T47D (cell line): ENCODE results near the gene FAM114A2.
A peak's percentile ranks its signal among the peaks of the same experiment; 100 is the strongest.

Source experiments
- DNase-seq, 2 experiments: peaks; one replicate each; pipeline versions ENCODE4 v3.0.0 to v3.0.0-alpha.2; 2011 to 2012; ENCODE audit warnings: low read depth in 1 of 2, low spot score in 1 of 2
- JUND ChIP-seq: IDR thresholded peaks from 2 replicates; pipeline ENCODE4 v1.6.1; 2012; ENCODE audit warnings: low read depth
- in situ Hi-C: cut with HindIII; loops from 2 replicates; pipeline ENCODE4 v1.10.0; 2016; ENCODE audit warnings: low sequenced_read_pairs, low pct_unique_long_range_greater_than_20kb

FAM114A2 gene

GRCh38 chr5:153968761-153969562 is 69.7 kb downstream of the FAM114A2 start:
- in situ Hi-C loops = no loop called here
- DNase-seq = no peak
- TF ChIP-seq JUND = no peak

- no peak for TF ChIP-seq JUND
- peak; percentile 74 to 80 for DNase-seq
- in situ Hi-C loops = no loop called here
Measured at GRCh38 chr5:153964880-153965645, 73.6 kb downstream of the FAM114A2 start.

- no peak for TF ChIP-seq JUND
- DNase-seq = no peak
- in situ Hi-C loops = no loop called here
Measured at GRCh38 chr5:153964191-153964879, 74.4 kb downstream of the FAM114A2 start.

- DNase-seq = no peak
- in situ Hi-C loops = no loop called here
- no peak for TF ChIP-seq JUND
Measured at GRCh38 chr5:153960269-153961215, 78.2 kb downstream of the FAM114A2 start.

- in situ Hi-C loops = no loop called here
- 0 out of 2 replicates have a peak, but pooled peaks have one; percentile 9 for TF ChIP-seq JUND
- peak in 1 of 2 experiments; percentile 72 for DNase-seq
Measured at GRCh38 chr5:153959134-153959957, 79.4 kb downstream of the FAM114A2 start.

GRCh38 chr5:153957205-153957604 is 81.5 kb downstream of the FAM114A2 start:
- DNase-seq = no peak
- no peak for TF ChIP-seq JUND
- in situ Hi-C loops = no loop called here

DNA sequence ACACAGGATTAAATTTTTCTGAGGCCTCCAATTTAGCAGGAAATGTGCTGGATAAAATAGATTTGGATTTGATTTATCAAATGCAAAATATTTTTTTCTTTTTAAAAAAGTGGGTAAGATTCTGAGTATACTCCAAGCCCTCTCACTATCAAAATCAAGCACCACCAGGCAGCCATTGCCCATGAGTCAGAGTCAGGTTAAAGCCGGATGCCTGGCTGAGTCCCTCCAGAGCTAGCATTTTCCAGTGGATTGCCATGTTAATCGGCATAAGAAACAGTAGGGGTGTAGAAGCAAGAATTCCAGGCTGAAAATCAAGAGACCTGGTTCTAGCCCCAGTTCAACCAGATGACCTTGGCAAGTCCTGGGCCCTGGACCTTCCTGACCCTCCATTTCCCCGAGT is 85.3 kb downstream of the FAM114A2 start:
- in situ Hi-C loops = no loop called here

GRCh38 chr5:153952893-153953292 is 85.8 kb downstream of the FAM114A2 start:
- DNase-seq = no peak
- no peak for TF ChIP-seq JUND
- in situ Hi-C loops = no loop called here

More for the DNA sequence above, 85.3 kb downstream of the FAM114A2 start:
- no peak for TF ChIP-seq JUND
- no peak for DNase-seq

GRCh38 chr5:153952057-153952456 is 86.7 kb downstream of the FAM114A2 start:
- no peak for DNase-seq
- in situ Hi-C loops = no loop called here
- no peak for TF ChIP-seq JUND

DNA sequence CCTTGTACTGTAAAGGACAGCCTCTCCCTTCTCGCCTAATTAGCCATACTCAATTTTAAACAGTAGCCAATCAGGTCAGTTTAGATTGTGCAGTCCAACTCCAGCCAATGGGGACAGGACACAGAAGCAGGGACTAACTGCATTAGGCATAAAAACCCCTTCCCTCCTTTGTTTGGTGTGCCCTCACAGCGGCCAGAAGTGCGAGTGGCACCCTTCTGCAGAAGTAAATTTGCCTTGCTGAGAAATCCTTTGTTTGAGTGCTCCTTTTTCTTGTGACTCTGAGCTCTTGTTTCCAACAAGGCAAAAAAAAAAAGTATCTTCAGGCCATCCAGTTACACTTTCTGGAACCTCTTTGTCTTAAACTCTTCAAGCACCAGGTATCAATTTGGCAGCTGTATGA is 97.4 kb downstream of the FAM114A2 start:
- in situ Hi-C loops = no loop called here
- DNase-seq = no peak
- no peak for TF ChIP-seq JUND
